Upper lobe of right lung (tissue), 1 donor: ENCODE measurements around the gene MAN1B1. TPM values are rescaled to one million over a fixed set of nuclear protein-coding genes. Genes with fewer than 3 reads are reported as not detected.
A peak's percentile ranks its signal among the peaks of the same experiment; 100 is the strongest.

Experiments used
- ATAC-seq: fragments of 200-7000 bp; cut with Tn5 transposase; one replicate; pipeline ENCODE4 v1.9.1; 2020; ENCODE audit warnings: mild to moderate bottlenecking, moderate library complexity
- DNase-seq: peaks from one replicate; pipeline ENCODE4 v3.0.0-alpha.2; 2020
- H3K27ac ChIP-seq: fragments of 200-600 bp; one replicate; pipeline ENCODE4 v1.8.0; 2022
- H3K27me3 ChIP-seq: fragments of 200-600 bp; one replicate; pipeline ENCODE4 v1.8.0; 2022; ENCODE audit warnings: mild to moderate bottlenecking
- H3K36me3 ChIP-seq: fragments of 200-600 bp; one replicate; pipeline ENCODE4 v1.8.0; 2022
- H3K4me1 ChIP-seq: fragments of 200-600 bp; one replicate; pipeline ENCODE4 v1.8.0; 2022
- H3K4me3 ChIP-seq: fragments of 200-600 bp; one replicate; pipeline ENCODE4 v1.8.0; 2022; ENCODE audit warnings: mild to moderate bottlenecking
- H3K9me3 ChIP-seq: fragments of 200-600 bp; one replicate; pipeline ENCODE4 v1.8.0; 2022
- intact Hi-C: fragments of 100-400 bp; cut with DNase I; formaldehyde crosslinking; loops from one replicate; pipeline ENCODE4 v1.11.0; 2022
- total RNA-seq: library from RNA; stranded (reverse); fragmentation: NEBNext Ultra II Directional; extraction: Animal tissue kit (Norgen Biotek cat#: 25700); gene quantifications from one replicate; pipeline ENCODE4 v1.2.1, GENCODE V29; 2021
- TF ChIP-seq, protein P1 (sequence below): fragments of 200-600 bp; IDR thresholded peaks from one replicate; pipeline ENCODE4 v1.8.0; 2022; ENCODE audit warnings: antibody characterized with exemption
- donor health status: DM: no; HTN: yes; CAD: no; lungs with severe emphysema.

Gene MAN1B1
- total RNA-seq, 1 donor from 2014 or later, result 39.4 TPM

DNA sequence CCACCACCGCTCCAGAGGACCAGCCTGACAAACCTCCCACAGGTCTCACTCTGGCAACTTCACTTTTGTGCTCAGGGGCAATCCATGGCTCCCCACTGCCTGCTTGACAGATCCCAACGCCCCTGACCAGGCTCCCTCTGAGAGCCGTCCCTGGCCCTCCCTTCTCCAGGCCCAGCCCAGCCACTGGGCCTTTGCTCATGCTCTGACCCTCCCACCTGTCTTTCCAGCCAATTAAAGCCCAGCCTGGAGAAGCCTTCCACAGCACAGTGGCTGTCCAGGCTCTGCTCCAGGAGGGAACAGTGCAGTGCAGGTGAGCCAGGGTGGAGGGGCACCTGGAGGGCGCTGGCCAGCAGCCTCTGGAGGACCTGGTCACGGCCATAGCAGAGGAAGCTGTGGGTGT is 36.2 kb upstream of the MAN1B1 start:
- Histone ChIP-seq H3K36me3 (no peaks in the 10 kb centered on the region), H3K27me3 (peaks cover 61% of the 10 kb centered on the region), H3K4me1 (peaks cover 25% of the 10 kb centered on the region), H3K4me3 (no peak overlapping the region), H3K9me3 (no peaks in the 10 kb centered on the region), H3K27ac (no peak overlapping the region)
- ATAC-seq (no peak), DNase-seq (no peak)
- intact Hi-C loops, result no loop called here
- TF ChIP-seq, protein P1, sequence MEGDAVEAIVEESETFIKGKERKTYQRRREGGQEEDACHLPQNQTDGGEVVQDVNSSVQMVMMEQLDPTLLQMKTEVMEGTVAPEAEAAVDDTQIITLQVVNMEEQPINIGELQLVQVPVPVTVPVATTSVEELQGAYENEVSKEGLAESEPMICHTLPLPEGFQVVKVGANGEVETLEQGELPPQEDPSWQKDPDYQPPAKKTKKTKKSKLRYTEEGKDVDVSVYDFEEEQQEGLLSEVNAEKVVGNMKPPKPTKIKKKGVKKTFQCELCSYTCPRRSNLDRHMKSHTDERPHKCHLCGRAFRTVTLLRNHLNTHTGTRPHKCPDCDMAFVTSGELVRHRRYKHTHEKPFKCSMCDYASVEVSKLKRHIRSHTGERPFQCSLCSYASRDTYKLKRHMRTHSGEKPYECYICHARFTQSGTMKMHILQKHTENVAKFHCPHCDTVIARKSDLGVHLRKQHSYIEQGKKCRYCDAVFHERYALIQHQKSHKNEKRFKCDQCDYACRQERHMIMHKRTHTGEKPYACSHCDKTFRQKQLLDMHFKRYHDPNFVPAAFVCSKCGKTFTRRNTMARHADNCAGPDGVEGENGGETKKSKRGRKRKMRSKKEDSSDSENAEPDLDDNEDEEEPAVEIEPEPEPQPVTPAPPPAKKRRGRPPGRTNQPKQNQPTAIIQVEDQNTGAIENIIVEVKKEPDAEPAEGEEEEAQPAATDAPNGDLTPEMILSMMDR, result no peak

DNA sequence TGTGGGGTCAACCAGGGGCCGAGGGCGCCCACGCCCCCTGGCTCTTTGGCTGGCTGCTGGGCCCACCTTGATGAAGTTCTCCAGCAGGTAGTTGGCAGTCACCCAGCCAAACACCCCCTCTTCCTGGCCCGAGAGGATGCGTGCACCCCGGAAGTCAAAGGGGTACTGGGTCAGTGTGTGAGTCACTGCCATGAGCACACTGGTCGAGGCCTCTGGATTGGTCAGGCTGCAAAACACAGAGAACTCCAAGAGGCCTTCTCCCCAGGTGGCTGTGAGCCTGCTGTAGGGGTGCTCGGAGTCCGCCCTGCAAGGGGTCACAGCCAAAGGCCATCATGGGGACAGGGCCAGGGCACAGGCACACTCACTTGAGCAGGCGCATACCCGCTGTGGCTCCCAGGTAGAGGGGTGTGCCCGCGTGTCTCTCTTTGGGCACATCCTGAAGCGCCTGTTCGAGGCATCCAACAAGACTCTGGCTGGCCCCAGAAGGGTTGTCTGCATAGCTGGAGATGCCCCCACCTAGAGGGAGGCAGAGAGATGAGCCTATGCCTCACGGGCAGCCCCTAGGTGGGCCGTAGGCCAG is 35.5 kb upstream of the MAN1B1 start:
- Histone ChIP-seq H3K4me1 (peaks cover 27% of the 10 kb centered on the region), H3K36me3 (no peaks in the 10 kb centered on the region), H3K27me3 (peaks cover 61% of the 10 kb centered on the region), H3K27ac (no peak overlapping the region), H3K9me3 (no peaks in the 10 kb centered on the region), H3K4me3 (no peak overlapping the region)
- no peak for ATAC-seq
- TF ChIP-seq, protein P1, result no peak
- intact Hi-C loops, result no loop called here
- DNase-seq, result no peak

DNA sequence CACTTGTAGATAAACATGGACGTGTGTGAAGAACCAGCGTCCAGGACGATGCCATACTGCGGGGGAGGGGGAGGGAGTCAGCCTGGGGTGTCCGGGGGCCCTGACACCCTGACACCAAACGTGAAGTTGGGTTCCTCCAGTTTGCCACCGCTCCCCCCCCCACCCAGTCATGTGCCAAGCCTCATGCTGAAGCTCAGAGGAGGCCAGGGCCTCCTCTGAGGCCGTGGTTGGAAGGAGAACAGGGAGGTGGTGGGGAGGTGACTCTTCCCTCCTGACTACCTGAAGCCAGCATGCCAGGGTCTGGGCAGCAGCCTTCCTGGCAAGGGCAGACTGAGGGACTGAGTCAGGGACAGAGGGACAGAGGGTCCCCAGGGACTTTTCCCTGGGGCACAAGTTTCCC is 34.5 kb upstream of the MAN1B1 start:
- ATAC-seq (no peak), DNase-seq (no peak)
- Histone ChIP-seq H3K27me3 (peaks cover 59% of the 10 kb centered on the region), H3K4me3 (no peak overlapping the region), H3K27ac (no peak overlapping the region), H3K4me1 (peaks cover 22% of the 10 kb centered on the region), H3K9me3 (no peaks in the 10 kb centered on the region), H3K36me3 (no peaks in the 10 kb centered on the region)
- TF ChIP-seq, protein P1, result no peak
- intact Hi-C loops, result no loop called here

DNA sequence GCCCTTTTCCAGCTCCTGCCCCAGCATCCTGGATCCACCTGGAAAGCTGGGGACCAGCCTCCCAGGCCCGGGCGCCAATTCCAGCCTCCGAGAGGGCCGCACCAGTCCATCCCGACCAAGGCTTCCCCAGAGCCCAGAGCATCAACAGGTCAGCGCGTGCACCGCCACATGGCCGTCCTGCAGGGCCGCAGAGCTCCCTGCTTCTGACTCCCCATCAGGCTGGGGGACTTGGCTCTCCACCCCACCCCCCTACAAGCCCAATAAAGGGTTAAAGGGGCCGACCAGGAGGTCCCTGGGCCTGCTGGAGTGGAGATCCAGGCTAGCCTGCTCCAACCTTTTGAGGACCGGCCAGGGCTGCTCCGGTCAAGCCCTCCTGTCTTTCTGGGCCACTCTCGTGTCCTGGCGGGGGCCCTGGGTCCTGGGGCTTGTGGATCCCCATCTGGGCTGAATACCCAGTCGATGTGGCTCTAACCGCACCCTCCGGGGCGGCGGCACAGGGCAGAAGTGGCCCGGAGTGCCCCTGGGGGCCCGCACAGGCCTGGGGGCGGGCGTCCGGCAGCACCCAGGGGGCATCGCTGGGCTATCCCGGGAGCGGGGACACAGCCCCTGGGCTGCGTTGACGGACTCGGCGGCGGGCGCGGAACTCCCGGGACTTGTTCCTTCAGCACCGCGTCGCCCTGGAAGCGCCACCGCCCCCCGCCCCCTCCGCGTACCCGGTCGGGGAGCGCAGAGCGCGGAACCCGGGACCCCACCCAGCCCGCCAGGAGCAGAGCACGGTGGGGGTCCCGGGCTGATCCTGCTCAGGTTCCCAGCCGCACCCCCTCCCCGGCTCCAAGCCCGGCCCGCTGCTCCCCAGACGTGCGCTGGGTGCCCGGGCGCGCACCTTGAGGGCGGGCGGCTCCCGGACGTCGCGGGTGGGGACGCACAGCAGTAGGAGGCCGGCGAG is 33.5 kb upstream of the MAN1B1 start:
- H3K27ac ChIP-seq, result no peak overlapping the region
- peaks cover 50% of the 10 kb centered on the region for H3K27me3 ChIP-seq
- intact Hi-C loops, result no loop called here
- peak overlapping the region; percentile 36 for H3K4me3 ChIP-seq
- H3K36me3 ChIP-seq, result no peaks in the 10 kb centered on the region
- no peaks in the 10 kb centered on the region for H3K9me3 ChIP-seq
- peak; percentile 23 for ATAC-seq
- TF ChIP-seq, protein P1, result no peak
- H3K4me1 ChIP-seq, result peaks cover 22% of the 10 kb centered on the region
- no peak for DNase-seq

DNA sequence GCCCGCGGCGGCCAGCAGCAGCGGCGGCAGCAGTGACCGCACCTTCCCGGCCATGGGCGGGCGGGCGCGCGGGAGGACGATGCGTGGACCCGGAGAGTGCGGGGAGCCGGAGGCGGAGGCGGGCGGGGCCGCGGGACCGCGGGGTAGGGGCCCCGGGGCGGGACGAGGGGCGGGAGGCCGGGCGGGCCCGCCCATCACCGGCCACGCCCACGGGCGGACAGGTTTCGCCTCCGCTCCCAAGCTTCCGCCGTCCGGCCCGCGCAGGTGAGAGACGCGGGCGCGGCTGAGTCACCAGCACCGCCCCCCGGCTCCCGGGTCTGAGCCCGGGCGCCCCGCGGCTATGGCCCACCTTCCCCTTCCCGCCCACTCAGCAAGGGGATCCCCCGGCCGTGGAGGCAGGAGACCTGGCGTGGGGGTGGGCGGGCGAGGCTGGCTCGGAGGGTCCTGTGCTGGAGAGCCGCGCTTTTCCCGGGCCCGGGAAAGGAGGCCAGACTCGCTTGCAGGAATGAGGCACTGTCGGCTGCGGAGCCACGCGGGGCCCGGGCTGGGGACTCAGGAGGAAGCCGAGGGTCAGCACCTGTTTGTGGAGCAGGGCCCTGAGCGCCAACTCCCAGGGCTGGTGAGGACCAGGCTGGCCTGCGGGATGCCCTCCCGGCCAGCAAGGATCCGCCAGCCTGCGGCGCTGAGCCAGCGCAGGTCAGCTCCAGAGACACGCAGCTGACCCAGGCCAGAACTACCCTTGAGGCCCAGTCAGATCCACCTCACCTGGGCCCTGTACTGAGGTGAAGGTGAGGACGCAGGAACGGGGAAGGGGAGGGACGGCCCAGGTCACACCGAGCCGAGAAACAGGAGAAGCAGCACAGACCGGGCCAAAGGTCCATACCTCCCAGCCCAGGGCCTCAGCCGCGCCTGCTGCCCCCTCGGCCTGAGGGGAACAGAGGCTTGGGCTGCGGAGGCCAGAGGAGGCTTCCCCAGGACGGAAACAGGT is 32.5 kb upstream of the MAN1B1 start, which contains the start of gene ENTPD2:
Gene ENTPD2, minus strand, starts transcription at position 118 of the 988 bp plus-strand sequence. Its CDS starts 64 bp downstream, at position 54.
- Histone ChIP-seq H3K36me3 (no peaks in the 10 kb centered on the region), H3K27me3 (peaks cover 42% of the 10 kb centered on the region), H3K27ac (no peak within 1 kb of the TSS), H3K9me3 (no peaks in the 10 kb centered on the region), H3K4me3 (peak within 1 kb of the TSS; percentile 36), H3K4me1 (peaks cover 22% of the 10 kb centered on the region)
- intact Hi-C loops, result no loop called here
- peak; percentile 85 for DNase-seq
- peak; percentile 80 for ATAC-seq
- TF ChIP-seq, protein P1, result no peak
